Hypothalamus (tissue), 51 donors: ENCODE data around the gene ACAD11.
"Not testable (repeated sequence)": the region's sequence is repeated elsewhere in the genome, so short reads cannot be mapped to it uniquely, and the experiment has no call there.

Source experiments
- DNase-seq, 51 donors: peaks; one replicate each; lab custom pipeline; 2025; lab: John Stamatoyannopoulos, UW

ACAD11 gene

GRCh38 chr3:132556508-132557159 lies 103.0 kb downstream of the ACAD11 start:
- no peak for DNase-seq

DNA sequence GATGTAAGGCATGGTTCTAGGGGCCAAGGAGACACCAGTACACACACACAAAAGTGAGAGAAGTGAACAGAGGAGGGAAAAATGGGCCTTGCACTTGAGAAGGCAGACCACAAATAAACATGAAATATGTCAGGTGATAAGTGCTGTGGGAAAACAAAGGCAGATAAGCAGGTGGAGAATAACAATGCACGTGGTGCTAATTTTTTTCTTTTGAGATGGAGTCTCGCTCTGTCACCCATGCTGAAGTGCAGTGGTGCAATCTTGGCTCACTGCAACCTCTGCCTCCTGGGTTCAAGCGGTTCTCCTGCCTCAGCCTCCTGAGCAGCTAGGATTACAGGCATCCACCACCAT lies 103.6 kb downstream of the ACAD11 start:
- not testable (repeated sequence) for DNase-seq

DNA sequence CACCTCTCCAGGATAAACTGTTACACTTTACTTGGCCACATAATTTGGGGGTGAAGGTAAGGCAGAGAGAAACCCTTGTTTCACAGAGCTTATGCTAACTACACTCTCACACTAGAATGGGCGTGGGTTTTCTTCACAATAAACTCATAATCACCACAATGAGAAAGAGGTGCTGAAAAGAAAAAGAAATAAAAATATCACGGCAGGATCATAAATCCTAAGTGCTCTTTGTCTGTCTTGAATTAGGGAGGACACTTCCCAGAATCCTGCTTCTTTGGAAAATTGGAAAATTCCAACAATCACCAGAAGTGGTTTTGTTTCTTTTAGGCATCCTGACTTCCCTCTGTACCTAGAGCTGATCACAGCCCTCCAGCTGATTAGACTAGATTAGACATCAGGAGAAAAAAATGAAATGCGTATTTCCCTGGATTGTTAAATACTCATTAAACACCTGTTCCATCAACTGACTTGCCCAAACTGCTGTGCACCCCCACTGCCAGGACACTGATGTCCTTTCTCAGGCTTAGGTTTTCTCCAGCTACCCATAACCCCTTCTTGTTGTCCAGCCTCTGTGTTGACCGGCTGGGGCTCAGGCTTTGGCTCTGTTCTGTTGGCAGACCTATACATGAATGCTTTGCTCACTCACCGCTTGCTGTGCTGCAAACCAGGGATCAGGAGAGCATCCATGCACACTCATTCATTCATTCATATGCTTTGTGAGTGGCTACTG lies 104.1 kb downstream of the ACAD11 start:
- DNase-seq = no peak

DNA sequence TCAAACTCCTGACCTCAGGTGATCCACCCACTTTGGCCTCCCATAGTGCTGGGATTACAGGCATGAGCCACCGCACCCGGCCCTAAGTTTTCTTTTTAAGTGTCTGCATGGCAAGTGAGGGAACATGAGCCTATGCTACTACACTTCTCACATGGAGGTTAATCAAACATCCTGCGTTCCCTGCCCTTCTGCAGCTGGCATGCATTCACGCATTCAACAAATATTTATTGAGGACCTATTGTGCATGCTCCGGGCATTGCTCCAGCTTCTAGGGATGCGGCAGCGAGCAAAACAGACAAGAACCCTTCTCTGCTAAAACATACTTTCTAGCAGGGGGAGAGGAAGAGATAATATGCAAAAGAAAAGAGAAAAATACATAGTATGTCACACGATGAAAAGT lies 105.2 kb downstream of the ACAD11 start:
- DNase-seq = peak in 1 of 51 donors; percentile 4

GRCh38 chr3:132553826-132554225 lies 105.8 kb downstream of the ACAD11 start:
- no peak for DNase-seq

- DNase-seq = no peak
Observed at GRCh38 chr3:132550579-132551305, 108.9 kb downstream of the ACAD11 start.

DNA sequence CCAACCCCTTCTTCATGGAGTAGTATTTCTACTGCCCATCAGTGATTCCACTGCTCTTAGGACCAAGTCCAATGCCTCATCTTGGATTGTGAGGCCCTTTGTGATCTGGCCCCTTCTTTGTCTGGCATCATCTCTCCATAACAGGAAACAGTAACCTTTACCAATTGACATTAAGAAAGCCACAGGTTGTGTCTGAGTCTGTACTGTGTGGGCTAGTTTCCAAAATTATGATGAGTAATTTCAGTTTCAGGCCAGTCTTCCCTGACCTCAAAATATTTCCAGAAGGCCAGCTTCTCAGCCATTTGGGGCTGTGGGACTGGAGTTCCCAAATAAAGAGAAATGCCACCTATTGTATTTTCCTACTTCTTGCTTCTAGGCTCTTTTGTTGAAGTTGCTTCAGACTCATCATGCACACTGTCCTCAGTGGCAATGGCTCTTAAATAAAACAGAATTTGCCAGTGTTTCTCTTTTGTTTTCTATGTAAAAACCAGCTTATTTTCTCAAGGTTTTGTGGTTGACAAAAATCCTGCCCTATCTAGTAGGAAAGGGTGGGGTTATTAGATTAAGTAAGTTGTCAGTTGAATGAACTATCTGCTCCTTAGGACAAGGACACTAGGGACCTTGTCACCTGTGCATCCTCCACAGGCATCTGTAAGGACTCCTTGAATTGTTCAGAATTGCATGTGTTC lies 109.6 kb downstream of the ACAD11 start:
- no peak for DNase-seq

- no peak for DNase-seq
Observed at GRCh38 chr3:132549169-132549568, 110.4 kb downstream of the ACAD11 start.

GRCh38 chr3:132545471-132545870 lies 114.1 kb downstream of the ACAD11 start:
- no peak for DNase-seq

GRCh38 chr3:132544130-132544529 lies 115.5 kb downstream of the ACAD11 start:
- DNase-seq = no peak

DNA sequence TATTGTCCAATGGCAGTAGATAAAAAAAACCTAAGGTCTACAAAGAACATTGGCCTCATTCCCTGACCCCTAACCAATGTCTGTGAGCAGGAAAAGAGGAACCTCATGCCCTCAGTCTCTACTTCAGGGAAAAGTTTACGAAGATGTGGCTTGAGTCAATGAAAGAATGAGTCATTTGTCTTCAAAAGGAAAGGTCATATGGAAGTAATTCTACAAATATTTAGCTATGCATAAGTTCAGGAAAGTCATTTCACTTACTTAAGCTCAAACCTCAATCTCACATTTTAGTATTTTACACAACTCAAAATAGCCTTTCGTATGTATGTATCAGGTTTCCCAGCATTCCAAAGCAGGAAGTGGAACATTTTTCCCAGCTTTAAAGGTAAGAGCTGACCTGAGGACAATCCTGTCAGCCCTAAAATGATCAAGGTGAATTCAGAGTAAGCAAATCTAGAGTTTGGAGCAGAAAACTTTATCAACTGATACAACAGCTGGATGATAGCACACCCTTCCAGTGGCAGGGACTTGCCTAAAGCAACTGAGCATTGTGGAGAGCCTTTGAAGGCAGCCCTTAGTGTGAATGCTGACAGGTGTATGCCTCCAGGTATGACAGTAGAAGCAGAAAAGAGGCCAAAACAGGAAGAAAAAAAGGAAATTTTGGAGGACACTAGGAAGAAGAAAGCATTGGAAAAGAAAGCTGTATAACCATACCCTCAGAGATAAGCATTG lies 116.4 kb downstream of the ACAD11 start:
- DNase-seq = no peak

GRCh38 chr3:132542577-132542976 lies 117.0 kb downstream of the ACAD11 start:
- DNase-seq = no peak

GRCh38 chr3:132539681-132540080 lies 119.9 kb downstream of the ACAD11 start:
- DNase-seq = no peak

DNA sequence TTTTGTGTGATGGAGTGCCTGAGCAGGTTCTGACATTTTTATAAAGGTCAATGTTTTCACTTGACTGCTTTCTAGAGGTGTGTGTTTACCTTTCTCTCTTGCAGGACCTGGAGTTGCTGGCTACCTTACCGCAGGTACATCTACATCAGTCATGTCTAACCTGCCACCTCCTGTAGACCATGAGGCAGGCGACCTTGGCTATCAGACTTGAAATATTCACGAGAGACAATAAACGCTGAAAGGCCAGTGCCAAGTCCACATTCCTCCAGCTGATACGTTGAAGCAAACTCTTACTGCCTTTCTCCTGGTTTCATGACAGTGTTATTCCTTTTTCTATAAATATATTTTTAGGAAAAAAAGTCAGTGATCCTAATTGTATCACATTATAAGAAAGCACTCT lies 121.5 kb downstream of the ACAD11 start:
- DNase-seq = no peak

DNA sequence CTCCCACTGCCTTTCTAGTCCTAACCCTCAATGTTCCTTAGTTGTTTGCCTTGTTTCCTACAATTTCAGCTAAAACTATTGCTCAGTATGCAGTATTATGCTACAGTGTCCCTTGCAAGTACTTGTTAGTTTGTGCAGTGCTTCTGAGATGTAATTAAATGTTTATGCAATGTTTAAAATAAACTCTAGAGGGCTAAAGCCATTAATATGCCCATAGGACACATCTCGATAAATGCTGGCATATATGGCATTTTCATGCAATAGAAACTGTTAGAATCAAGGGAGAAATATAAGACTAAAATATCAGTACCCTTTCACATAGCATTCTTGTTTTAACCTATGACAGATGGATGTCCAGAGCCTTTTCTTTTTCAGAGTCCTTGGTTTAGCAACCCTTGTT lies 122.3 kb downstream of the ACAD11 start:
- no peak for DNase-seq

DNA sequence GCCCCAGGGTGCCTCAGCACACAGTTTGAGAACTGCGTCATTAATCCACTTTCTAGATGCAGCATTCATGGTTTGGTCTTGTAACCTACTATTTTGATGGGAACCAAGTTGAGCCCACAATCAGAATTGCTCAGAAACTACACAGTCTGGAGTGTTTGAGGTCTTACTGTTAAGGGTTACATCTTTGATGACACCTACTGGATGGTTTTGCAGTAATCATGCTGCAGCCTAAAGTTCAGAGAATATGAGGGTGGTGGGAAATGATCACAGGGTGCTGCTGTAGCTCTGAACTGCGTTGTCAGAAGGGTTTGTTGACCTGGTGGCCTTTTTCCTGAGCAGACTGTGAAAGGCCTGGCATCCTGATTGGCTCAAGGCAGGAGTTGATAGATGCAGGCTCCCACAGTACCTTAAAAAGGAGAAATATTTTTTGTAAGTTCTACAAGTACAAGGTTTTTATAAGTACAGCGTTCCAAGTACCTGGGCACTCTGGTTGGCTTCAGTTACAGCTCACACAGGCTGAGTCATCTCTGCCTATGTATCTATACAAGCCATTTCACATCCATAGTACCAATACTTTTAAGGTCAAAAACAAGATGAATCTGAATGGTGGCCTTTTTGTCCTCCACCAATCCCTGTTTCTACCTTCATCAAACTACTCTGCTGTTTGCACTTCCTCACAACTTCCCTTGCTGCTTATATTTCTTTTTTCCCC lies 123.0 kb downstream of the ACAD11 start:
- DNase-seq = no peak

GRCh38 chr3:132535575-132536441 lies 123.8 kb downstream of the ACAD11 start:
- DNase-seq = peak in 32 of 51 donors; percentile 1 to 68 (median 29)

- DNase-seq = no peak
Observed at GRCh38 chr3:132530624-132531023, 129.0 kb downstream of the ACAD11 start.

GRCh38 chr3:132522353-132522752 lies 137.3 kb downstream of the ACAD11 start:
- DNase-seq = no peak
